Caki2 (cell line): ENCODE data around the gene HSF5. TPM values are rescaled to one million over a fixed set of nuclear protein-coding genes. Genes with fewer than 3 reads are reported as not detected.

ENCODE experiments used
- DNase-seq: peaks from one replicate; pipeline ENCODE4 v3.0.0-alpha.2; 2015; ENCODE audit warnings: low read depth
- in situ Hi-C: cut with HindIII; loops from 2 replicates; pipeline ENCODE4 v1.10.0; 2016; ENCODE audit warnings: low sequenced_read_pairs, low pct_unique_long_range_greater_than_20kb, mixed read lengths
- total RNA-seq: library from RNA; depleted of rRNA; stranded (reverse); fragments of >200 nt; shearing (Covaris generic); gene quantifications from 2 replicates; pipeline ENCODE4 v1.2.3, GENCODE V29; 2014; ENCODE audit warnings: low replicate concordance

Gene HSF5
- total RNA-seq, 1 experiment from 2014 or later: not detected

DNA sequence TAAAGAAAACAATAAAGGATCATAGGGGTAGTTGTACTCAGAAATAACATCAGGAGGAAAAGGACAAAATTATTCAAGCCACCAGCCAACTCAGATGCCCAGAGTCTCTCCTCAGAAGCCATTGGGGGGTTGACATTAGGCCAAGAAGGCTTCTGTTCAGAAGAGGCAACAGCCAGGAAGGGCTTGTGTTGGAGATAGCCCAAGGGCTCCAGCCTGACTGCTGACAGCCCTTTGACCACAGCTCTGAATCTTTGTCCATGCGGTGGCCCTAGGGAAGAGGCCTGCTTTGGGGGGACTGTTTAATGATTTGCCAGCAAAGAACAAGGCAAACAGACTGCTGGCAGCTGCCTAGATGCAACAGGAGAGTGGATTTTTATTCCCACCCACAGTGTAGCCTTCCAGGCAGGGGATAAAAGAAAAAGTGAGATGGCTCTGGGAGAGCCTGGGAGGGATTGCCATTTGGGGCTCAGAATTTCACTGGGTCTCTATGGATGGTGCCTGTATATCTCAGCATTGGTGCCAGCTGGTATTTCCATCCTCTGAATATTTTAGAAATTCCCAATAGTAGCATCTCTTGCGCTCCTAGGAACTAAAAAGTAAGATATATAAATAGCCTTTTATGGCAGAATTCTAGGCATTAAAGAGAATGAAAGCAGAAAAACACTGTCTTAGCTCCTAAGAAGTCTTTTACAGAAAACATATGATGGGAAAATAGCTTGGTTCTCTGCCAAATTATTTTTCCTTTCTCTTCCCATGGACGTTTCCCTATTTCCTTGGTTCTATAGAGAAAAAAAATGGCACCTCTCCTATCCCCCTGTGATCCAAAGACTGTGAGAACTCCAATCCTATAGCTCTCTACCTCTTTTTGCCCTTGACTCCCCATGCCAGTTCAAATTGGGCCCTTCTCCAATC, 106.8 kb downstream of the HSF5 start:
- no peak for DNase-seq
- in situ Hi-C loops: no loop called here

DNA sequence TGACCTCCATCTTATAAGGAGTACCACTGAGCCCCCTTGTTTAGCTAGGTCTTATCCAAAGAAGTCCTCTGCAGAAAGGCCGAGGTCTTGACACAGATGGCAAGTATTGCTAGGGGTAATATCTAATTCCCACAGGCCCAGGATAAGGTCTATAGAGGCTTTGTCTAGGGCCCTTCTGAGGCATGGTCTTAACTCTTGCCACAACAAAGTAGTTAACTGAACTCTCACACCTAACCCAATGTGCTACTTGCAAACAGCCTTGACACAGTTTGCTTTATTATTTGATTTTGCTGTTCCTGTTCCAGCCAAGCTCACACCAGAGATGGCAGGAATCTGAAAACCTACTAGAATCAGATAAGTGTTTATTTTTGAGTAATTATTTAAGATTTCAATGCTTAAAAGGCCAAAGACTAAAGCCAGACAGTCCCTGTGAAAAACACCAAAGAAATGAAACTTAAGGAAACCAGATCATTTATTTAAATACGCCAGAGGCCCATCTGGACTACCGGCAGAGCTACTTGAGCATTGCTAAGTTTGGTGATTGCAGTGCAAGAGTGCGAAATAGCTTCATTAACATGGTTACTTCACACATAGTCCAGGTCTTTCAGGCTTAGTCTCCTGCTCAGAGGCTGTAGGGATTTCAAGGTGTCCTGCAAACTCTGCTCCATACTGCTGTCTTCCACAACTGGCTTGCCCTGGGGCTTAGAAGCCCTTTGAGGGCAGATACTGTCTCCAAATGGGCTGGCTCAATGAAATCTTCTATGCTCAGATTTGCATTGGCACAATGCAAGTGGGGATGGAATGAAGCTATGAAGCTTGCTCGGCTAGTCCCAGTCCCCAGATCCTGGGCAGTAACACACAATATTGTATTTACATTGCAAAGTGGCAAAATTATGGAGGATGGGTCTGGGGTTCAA, 107.7 kb downstream of the HSF5 start:
- in situ Hi-C loops: no loop called here

DNA sequence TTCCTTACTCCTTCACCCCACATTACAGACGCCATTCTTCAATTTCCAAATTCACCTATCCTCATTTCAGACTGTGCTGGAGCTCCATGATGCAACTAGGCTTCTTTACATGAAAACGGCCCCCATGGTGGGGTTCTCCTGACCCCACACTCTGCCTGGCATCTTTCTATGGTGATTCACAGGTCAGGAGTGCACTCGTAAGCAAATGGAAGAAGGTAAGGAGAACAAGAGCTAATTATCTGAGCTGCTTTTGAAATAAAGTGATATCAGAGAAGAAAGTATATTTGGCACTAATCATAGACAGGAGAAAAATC, 108.7 kb downstream of the HSF5 start:
- no peak for DNase-seq
- in situ Hi-C loops: no loop called here

More for the DNA sequence above, 107.7 kb downstream of the HSF5 start:
- DNase-seq: no peak

DNA sequence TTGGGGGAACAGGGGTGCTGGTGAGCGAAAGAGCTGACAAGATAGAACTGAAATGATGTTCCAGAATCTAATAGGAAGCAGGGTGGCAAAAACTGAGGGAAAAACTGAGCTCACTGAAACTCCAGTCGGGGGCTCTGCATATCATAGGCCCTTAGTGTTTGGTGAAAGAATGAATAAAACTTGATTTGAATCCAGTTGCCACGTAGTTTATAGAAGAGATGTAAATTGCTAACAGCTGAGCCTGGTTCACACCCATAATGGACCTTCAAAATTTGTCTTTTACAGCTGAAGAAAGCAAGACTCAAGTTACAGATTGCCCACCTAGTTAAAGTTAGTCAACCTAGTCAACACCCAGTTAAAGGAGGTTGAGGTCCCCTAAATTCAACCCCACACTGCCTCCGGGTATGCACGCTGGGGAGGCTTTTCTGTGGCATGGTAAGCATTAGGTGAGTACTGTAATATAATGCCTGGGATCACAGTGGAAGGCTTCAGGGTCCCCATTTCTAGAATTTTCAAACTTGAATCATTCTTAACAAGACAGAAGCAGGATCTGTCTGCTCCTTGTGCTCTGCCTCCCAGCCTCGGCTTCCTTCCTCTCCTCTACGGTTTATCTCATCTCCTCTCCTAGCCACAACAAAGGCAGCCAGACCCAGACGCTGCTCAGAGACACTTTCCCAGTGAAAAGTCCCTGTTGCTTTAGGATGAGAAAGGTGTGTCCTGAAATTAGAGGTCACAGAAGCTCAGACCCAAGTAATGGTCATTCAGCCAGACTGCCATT, 109.3 kb downstream of the HSF5 start:
- no peak for DNase-seq
- in situ Hi-C loops: no loop called here

DNA sequence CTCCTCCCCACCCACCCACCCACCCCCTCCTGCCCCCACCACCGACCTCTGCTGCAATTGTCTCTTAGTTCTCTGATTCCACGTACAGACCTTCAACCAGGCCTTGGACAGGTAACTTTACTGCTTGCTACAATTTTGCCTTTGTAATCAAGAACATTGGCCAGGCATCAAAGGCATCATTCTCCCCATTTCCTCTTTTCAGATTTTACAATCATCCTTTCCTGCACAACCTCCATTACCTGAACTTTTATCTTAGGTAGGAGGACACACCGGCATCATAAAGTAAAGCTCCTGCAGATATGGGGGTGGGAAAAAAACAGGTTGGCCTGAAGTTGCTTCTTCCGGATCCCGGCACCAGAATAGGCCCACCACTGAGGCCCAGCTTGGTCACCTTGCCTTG, 110.5 kb downstream of the HSF5 start:
- no peak for DNase-seq
- in situ Hi-C loops: no loop called here

DNA sequence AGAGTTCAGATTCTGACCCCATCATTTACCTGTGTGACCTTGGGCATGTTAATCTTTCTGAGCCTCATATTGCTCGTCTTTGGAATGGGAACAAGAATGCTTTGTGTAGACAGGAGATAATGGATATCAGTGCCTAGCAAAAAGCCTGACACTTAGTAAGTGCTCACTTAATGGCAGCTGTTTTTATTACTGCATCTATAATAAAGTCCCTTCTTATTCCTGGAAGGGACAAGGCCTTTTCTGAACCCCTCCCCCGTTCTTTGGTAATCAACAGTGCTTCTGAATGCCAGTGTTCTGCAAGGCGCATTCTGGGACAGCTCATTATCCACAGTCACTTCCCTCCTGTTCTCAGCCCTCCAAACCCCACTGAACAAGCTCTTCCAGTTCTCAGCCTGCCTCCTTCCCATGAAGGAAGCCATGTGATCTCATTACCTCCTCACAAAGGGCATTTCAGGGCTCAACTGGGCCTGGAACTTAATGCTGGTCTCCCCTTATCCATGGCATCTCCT, 111.1 kb downstream of the HSF5 start:
- in situ Hi-C loops: no loop called here
- DNase-seq: no peak

DNA sequence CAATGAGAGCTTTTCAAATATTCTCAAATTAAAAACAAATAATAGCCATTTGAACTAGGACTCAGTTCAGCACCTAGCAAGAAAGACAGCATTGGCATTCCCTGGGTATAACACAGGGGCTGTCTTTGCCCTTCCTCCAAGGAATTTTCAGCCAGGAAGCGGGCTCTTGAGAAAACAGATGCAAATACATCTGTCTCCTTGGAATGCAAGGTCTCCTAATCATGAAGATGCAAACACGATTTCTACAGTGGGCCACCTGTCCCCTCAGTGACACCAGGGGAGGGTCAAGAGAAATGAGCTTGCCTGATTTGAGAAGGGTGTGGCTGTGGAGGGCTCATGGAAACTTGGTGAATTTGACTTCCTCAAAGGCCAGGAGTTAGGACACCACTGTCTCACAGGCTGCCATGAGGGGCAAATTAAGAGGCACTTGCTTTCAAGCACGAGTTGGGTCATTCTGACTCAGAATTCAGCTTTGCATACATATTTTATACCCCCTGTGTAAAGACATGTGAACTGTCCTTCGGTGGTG, 111.7 kb downstream of the HSF5 start:
- in situ Hi-C loops: no loop called here
- DNase-seq: no peak

DNA sequence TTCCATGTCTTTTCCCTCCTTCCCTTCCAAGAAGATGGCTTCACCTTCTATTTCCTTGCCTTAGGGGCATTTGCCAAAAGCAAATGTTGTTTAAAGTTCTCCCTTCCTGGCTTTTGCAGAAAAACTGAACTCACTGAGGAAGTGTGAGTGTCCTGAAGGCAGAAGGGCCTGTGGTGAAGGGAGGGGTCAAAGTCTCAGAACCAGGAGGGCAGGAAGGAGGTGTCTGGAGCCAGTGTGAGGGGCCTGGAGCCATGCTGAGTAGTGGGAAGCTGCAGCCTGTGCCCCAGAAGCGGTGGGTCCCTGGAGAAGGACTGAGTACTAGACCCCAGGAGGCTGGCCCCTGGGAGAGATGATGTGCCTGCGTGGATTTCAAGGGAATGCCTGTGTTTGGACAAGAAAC, 112.4 kb downstream of the HSF5 start:
- in situ Hi-C loops: no loop called here
- no peak for DNase-seq

DNA sequence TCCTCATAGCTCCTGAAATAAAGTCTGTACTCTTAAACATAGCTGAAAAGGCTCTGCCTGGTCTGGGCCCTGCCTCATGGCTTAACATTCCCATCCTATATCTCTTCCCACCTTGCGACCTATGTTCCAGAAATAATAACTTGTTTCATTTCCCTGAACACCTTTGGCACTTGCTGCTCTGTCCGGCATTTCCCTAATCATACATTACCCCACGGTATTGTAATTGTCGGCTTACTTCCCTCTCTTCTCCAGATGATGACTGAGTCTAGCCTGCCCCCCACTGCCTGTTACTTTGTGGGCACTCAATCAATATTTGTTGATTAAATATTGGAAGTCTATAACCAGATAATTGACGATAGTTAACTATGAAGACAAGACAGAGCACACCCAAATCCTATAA, 113.0 kb downstream of the HSF5 start:
- in situ Hi-C loops: no loop called here
- no peak for DNase-seq

DNA sequence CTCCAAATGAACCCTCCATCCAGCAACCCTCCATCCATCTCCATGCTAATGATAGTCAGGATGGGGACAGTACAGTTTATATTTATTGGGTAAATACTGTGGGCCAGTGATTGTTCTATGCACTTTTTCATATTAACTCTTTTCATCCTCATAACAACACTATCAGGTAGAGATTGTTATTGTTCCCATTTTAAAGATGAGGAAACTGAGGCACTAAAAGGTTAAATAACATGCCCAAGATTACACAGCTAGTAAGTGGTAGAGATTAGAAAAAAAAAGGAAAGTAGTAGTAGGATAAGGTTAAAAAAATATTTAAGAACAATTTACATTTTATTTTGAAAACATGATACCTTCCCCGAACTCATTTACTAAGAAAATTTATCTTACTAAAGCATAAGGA, 114.3 kb downstream of the HSF5 start:
- DNase-seq: no peak
- in situ Hi-C loops: no loop called here

DNA sequence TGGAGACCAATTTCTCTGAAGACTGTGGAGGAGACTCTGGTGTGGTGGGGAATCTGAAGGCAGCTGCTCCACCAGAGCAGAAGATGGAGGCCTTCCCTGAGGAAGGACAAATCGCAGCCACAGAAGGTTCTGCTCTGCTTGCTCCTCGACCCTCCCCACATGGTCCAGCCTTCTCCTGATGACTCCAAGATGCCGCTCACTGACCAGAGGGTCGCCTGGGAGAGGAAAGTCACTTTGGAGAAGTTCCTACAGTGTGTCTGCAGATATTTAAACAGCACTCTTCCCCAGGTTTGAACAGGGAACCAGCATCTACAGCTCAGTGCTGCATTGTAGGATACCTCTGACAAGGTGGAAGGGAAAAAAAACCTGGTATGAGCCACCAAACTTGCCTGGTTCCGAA, 115.2 kb downstream of the HSF5 start:
- no peak for DNase-seq
- in situ Hi-C loops: no loop called here

DNA sequence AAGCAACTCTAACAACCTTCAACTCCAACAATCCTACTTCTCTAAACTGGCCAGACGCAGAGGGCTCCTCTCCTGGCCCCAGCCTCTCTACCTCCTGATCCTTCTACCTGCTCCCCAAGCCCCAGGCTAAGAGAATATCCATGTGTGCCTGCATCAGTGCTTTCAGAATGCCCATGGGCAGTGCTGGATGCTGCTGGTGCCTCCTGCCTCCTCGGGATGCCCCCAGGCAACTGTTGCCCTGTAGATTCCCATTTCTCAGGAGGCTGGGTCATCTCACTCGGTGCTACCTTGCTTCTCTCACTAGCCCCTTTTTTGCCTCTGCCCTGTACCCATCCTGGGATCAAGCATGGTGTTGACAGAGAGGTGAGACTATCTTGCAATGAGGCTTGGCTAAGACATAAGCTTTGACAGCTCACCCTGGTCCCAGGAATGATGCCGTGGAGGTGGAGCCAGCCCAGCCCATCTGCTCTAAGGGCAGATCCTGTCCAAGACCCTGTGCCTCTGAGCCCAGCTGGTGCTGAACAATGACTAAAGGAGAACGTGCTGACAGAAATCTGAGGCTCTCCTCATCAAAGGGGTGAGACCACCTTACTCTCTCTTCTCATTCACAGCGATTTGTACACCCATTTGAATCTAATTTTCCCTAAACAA, 116.8 kb downstream of the HSF5 start:
- no peak for DNase-seq
- in situ Hi-C loops: no loop called here

DNA sequence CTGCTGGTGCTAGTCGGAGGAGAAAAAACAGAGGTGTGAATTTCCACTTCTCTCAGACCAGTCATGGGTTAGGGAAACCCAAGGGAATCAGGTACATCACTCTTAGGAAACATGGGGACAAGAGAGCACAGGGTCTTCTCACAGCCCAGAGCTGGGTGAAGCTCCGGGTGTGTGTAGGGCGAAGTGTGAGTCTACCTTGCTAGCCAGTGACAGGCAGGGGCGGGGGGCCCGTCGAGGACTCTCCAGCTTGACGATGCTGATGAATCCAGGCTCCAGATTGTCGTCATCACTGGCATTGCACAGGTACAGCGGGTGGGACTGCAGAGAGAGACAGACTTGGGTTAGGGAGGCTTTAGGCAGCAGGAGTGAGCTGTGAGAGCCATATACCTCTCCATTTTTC, 117.5 kb downstream of the HSF5 start:
- in situ Hi-C loops: no loop called here
- DNase-seq: no peak

DNA sequence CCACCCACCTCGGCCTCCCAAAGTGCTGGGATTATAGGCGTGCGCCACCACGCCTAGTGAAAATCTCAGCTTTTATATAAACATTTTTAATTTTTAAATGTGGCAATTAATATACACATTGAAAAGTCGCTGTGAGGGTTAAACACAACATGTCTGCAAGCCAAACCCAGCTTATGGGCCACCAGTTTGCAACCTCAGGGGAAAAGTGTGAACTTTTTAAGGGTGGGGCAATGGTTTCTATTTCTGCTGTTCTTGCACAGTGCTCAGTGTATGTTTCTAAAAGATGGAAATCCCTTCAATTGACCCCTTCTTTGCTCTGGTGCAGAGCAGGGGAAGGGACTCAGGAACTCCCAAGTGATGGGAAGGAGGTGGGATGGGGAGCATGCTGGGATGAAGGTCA, 117.9 kb downstream of the HSF5 start:
- in situ Hi-C loops: no loop called here
- DNase-seq: no peak
